Metanephros (tissue), 1 donor: ENCODE measurements around the gene ZDHHC4. TPM values are rescaled to one million over a fixed set of nuclear protein-coding genes. Genes with fewer than 3 reads are reported as not detected.

ENCODE experiments used
- total RNA-seq: library from RNA; depleted of rRNA; stranded (reverse); fragments of >200 nt; gene quantifications from one replicate; pipeline ENCODE4 v1.2.3, GENCODE V29; 2014

Gene ZDHHC4
- total RNA-seq: 62.4 TPM

GRCh38 chr7:6577369-6578113 is at the start of gene ZDHHC4:
TSS of gene ZDHHC4 (plus strand) at chr7:6577454. CDS start at chr7:6580562, 3,108 bp downstream.

DNA sequence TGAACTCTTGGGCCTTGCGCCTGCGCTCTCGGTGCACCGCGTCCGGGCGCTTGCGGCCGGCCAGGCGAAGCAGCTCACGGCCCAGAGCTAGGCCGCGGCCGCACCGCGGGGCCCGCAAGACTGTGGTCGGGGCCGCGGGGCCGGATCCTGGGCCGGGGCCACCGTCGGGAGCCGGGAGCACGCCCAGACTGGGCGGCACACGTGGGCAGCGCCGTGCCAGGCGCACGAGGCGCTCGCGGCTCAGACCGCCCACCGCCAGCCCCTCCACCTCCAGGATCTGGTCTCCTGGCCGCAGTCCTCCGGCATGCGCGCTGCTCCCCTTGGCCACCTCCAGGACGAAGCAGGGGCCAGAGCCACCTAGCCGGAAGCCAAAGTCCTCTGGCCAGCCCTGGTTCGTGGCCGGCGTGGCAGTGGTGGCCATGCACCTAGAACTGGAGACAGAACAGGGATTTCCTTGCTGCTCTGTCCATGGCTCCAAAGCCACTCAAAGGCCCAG is 26.2 kb upstream of the ZDHHC4 start, which contains the start of gene GRID2IP:
Gene GRID2IP, minus strand, starts transcription at position 446 of the 496 bp plus-strand sequence. Its CDS starts 25 bp downstream, at position 421.

DNA sequence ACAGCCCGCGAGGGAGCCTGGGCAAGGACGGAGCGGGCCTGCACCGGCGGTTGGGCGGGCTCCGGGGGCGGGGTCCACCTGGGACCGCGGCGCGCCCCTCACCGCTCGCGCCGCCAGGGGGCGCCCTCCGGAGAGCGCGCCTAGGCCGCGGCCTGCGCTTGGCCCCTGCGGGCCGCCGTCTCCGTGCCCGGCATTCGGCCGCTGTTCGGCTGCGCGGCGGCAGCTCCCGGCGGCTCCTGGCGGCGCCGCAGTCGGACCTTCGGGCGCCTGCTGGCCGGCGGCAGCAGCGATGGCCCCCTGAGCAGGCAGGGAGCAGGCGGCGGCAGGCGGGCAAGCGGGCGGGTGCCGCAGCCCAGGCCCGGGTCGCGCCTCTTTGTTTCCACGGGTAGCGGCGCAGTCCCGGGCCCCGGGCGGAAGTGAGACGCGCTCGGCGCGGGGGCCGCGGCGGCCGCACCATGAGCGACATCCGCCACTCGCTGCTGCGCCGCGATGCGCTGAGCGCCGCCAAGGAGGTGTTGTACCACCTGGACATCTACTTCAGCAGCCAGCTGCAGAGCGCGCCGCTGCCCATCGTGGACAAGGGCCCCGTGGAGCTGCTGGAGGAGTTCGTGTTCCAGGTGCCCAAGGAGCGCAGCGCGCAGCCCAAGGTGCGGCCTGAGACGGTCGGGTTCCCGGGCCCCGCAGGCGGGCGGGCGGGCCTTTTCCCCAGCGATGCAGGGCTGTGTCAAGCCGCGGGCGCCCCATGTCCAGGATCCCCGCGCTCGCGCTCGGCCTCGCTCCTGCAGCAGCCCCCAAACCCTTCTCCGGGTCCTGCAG is 12.8 kb downstream of the ZDHHC4 start, which contains the start of gene INTS15:
Gene INTS15, plus strand, starts transcription at position 193 of the 816 bp plus-strand sequence. Its CDS starts 263 bp downstream, at position 456.

GRCh38 chr7:6614953-6615722 is 37.9 kb downstream of the ZDHHC4 start, which contains the start of gene ZNF853:
TSS of gene ZNF853 (plus strand) at chr7:6615610. CDS start at chr7:6616175, 565 bp downstream.

DNA sequence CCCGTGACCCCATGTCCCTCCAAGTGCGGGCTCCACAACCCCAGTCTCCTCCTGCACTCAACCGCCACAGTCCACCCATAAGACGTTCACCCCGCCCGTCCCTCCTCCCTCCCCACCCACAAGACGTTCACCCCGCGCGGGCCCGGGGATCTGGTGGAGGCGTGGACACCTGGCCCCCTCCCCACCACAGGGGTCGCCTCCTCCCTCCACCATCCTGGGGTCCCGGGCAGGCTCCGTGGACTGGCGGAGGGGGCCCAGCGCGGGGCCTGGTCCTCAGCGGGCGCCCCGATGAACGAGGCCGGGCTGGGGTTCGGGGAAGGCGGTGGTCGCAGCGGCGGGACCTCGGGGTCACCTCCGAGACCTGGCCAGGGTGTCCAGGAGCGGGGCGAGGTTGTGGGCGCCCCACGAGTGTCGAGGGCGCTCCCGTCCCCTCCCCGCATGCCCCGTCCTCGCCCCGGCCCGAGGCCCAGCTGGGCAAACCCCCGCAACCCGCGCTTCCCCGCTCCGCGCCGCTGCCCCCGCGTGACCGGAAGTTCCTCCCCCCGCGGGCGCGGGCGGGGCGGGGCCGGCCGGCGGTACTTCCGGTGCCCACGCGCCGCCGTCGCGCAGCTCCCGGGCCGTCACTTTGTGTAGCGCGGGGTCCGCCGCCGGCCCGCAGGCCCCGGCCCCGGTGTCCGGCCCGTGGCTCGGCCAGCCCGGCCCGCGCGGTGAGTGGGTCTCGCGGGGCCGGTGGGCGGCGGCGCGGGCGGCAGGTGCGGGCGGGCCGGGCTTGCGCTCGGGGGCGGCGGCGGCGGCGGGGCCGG is 59.7 kb downstream of the ZDHHC4 start, which contains the start of gene ZNF316:
Gene ZNF316, plus strand, starts transcription at position 578 of the 803 bp plus-strand sequence. CDS start 5,092 bp downstream, outside the sequence.

Other genes with a start within 250 kb of the ZDHHC4 start
- gene FAM220A, start 228.5 kb upstream of the ZDHHC4 start, total RNA-seq: 14.8 TPM
- gene RAC1, start 202.9 kb upstream of the ZDHHC4 start, total RNA-seq: 80.8 TPM
- 20.3 TPM for gene DAGLB, start 129.5 kb upstream of the ZDHHC4 start, total RNA-seq
- gene KDELR2, start 93.3 kb upstream of the ZDHHC4 start, total RNA-seq: 110 TPM
- gene GRID2IP, start 26.0 kb upstream of the ZDHHC4 start, total RNA-seq: 1.5 TPM
- gene INTS15, start 12.6 kb downstream of the ZDHHC4 start, total RNA-seq: 30.8 TPM
- 16.8 TPM for gene ZNF853, start 38.2 kb downstream of the ZDHHC4 start, total RNA-seq
- gene ZNF316, start 59.9 kb downstream of the ZDHHC4 start, total RNA-seq: 31.5 TPM
- 27.8 TPM for gene ZNF12, start 129.5 kb downstream of the ZDHHC4 start, total RNA-seq
- gene RSPH10B2, start 176.6 kb downstream of the ZDHHC4 start, total RNA-seq: 0.53 TPM
- gene CCZ1B, start 248.8 kb downstream of the ZDHHC4 start, total RNA-seq: 54.7 TPM